ENCODE measurements around the gene ADPRS. TPM values are rescaled to one million over a fixed set of nuclear protein-coding genes. Genes with fewer than 3 reads are reported as not detected.

The ADPRS gene
- total and polyA plus RNA-seq, 9 of the 15 experiments (the other 6 are each of a cell fraction or from before 2014, with no cell fraction given), result 5.9 to 40.0 (median 27.4) TPM

- TF ChIP-seq CTCF (IDR thresholded peaks at IDR 0.05 in 2 of 3, conservative IDR thresholded peaks at IDR 0.05 in 1 of 3; ENCODE audit: insufficient read depth in 2 of 3, low read depth in 1 of 3, low read length in 3 of 3), result peak; percentile 92 to 99 (median 96)
- TF ChIP-seq CREB5 (CRISPR knock-in tag; IDR thresholded peaks at IDR 0.05), result no peak
- TF ChIP-seq TEAD4 (IDR thresholded peaks at IDR 0.05; ENCODE audit: low read length), result peak; percentile 59; the same call in 1 of the 2 replicates
- TF ChIP-seq TEAD4 (CRISPR knock-in tag; IDR thresholded peaks at IDR 0.05; ENCODE audit: borderline replicate concordance), result no peak
- no peak for TF ChIP-seq ZNF77 (CRISPR knock-in tag; IDR thresholded peaks at IDR 0.05)
- peak; percentile 55; the same call in 1 of the 2 replicates for TF ChIP-seq STAG1 (CRISPR knock-in tag; IDR thresholded peaks at IDR 0.05; ENCODE audit: borderline replicate concordance)
- TF ChIP-seq CEBPB (tag; IDR thresholded peaks at IDR 0.05), result no peak
- peak; percentile 22; the same call in 1 of the 2 replicates for TF ChIP-seq RB1 (IDR thresholded peaks at IDR 0.05; ENCODE audit: low read depth)
- TF ChIP-seq PTTG1 (tag; IDR thresholded peaks at IDR 0.05; ENCODE audit: low read depth), result no peak
- TF ChIP-seq GATAD2A (IDR thresholded peaks at IDR 0.05), result peak; percentile 3; the same call in 1 of the 2 replicates
Observed at GRCh38 chr1:36134505-36135329, 46.0 kb downstream of the ADPRS start (continued).
